GM19025 (cell line): ENCODE data around the gene DENND1C.
"Not testable (repeated sequence)": the region's sequence is repeated elsewhere in the genome, so short reads cannot be mapped to it uniquely, and the experiment has no call there.

ENCODE experiments used
- ATAC-seq: cut with Tn5 transposase; IDR thresholded peaks from one replicate; pipeline ENCODE4 v1.9.1; 2021; ENCODE audit warnings: mild to moderate bottlenecking, low read depth, moderate library complexity; ENCODE audit not compliant: unreplicated experiment

Gene DENND1C

GRCh38 chr19:6509118-6509971, 27.8 kb upstream of the DENND1C start:
- ATAC-seq: no peak

- ATAC-seq: not testable (repeated sequence)
Observed at GRCh38 chr19:6508028-6508771, 26.6 kb upstream of the DENND1C start.

GRCh38 chr19:6503407-6504201, 22.0 kb upstream of the DENND1C start:
- ATAC-seq: no peak

GRCh38 chr19:6501740-6502648, 20.4 kb upstream of the DENND1C start, which contains the start of gene TUBB4A:
TSS of gene TUBB4A (minus strand) at chr19:6502309. CDS start at chr19:6502212, 97 bp downstream.
- ATAC-seq: no peak

GRCh38 chr19:6500837-6501739, 19.5 kb upstream of the DENND1C start:
- ATAC-seq: no peak

GRCh38 chr19:6499052-6499790, 17.6 kb upstream of the DENND1C start:
- no peak for ATAC-seq

GRCh38 chr19:6498294-6499036, 16.9 kb upstream of the DENND1C start:
- no peak for ATAC-seq

GRCh38 chr19:6495947-6496346, 14.4 kb upstream of the DENND1C start:
- no peak for ATAC-seq

- no peak for ATAC-seq
Observed at GRCh38 chr19:6494438-6495036, 12.9 kb upstream of the DENND1C start.

GRCh38 chr19:6491802-6492592, 10.4 kb upstream of the DENND1C start:
- no peak for ATAC-seq

GRCh38 chr19:6490134-6490533, 8.5 kb upstream of the DENND1C start:
- ATAC-seq: no peak

- no peak for ATAC-seq
Observed at GRCh38 chr19:6489278-6490061, 7.9 kb upstream of the DENND1C start.

GRCh38 chr19:6484831-6485230, 3.2 kb upstream of the DENND1C start:
- ATAC-seq: no peak

GRCh38 chr19:6484230-6484629, 2.6 kb upstream of the DENND1C start:
- ATAC-seq: no peak

- ATAC-seq: no peak
Observed at GRCh38 chr19:6483235-6483634, 1.6 kb upstream of the DENND1C start.

GRCh38 chr19:6482343-6482686, 728 bp upstream of the DENND1C start:
- ATAC-seq: no peak
